GM12891 (cell line): ENCODE measurements around the gene FNDC10.

Source experiments
- PAX5 ChIP-seq: IDR thresholded peaks from 2 replicates; pipeline ENCODE4 v1.6.1; 2011; ENCODE audit warnings: low read length, moderate library complexity, mild to moderate bottlenecking; ENCODE audit not compliant: insufficient read depth, severe bottlenecking
- POLR2A ChIP-seq: IDR thresholded peaks from 2 replicates; pipeline ENCODE4 v1.6.1; 2011; ENCODE audit warnings: low read depth, low read length, control low read depth

GRCh38 chr1:1560178-1560577 lies 39.8 kb downstream of the FNDC10 start:
- TF ChIP-seq POLR2A (no peak; the same call in 1 of the 2 replicates), PAX5 (no peak)
